ENCODE results near the gene ADAM8.

GRCh38 chr10:133299738-133300137 lies 23.1 kb upstream of the ADAM8 start:
- TF ChIP-seq, protein P1, sequence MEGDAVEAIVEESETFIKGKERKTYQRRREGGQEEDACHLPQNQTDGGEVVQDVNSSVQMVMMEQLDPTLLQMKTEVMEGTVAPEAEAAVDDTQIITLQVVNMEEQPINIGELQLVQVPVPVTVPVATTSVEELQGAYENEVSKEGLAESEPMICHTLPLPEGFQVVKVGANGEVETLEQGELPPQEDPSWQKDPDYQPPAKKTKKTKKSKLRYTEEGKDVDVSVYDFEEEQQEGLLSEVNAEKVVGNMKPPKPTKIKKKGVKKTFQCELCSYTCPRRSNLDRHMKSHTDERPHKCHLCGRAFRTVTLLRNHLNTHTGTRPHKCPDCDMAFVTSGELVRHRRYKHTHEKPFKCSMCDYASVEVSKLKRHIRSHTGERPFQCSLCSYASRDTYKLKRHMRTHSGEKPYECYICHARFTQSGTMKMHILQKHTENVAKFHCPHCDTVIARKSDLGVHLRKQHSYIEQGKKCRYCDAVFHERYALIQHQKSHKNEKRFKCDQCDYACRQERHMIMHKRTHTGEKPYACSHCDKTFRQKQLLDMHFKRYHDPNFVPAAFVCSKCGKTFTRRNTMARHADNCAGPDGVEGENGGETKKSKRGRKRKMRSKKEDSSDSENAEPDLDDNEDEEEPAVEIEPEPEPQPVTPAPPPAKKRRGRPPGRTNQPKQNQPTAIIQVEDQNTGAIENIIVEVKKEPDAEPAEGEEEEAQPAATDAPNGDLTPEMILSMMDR (IDR thresholded peaks at IDR 0.05): no peak
- no peak for TF ChIP-seq EP300 (IDR thresholded peaks at IDR 0.05)

Measured in tibial nerve (tissue), 4 donors.